Adrenal gland (tissue), 12 donors: ENCODE measurements around the gene R3HDML. TPM values are rescaled to one million over a fixed set of nuclear protein-coding genes. Genes with fewer than 3 reads are reported as not detected.

Experiments used
- DNase-seq, 7 donors: peaks; one replicate each; pipeline ENCODE4 v3.0.0-alpha.2; 2019 to 2020
- H3K27ac ChIP-seq, 5 donors: fragments of 200-600 bp; sonication (generic) in 4 of 5; 1 replicate in 3 of 5; 2 replicates in 2 of 5; pipeline versions ENCODE4 v1.5.1 to v1.8.0; 2016 to 2020; ENCODE audit warnings: mild to moderate bottlenecking in 1 of 5
- H3K27me3 ChIP-seq: fragments of 200-600 bp; 2 replicates; pipeline ENCODE4 v1.8.0; 2021
- H3K36me3 ChIP-seq, 2 donors: fragments of 200-600 bp; replicated peaks in 1 of 2; 1 replicate in 1 of 2; 2 replicates in 1 of 2; pipeline versions ENCODE4 v1.5.1 to v1.8.0; 2018 to 2022
- H3K4me1 ChIP-seq, 2 donors: fragments of 200-600 bp; replicated peaks in 1 of 2; 1 replicate in 1 of 2; 2 replicates in 1 of 2; pipeline versions ENCODE4 v1.5.1 to v1.8.0; 2018 to 2021
- H3K4me3 ChIP-seq, 4 donors: fragments of 200-600 bp; sonication (generic) in 3 of 4; one replicate each; pipeline ENCODE4 v1.5.1; 2016 to 2018
- H3K9me3 ChIP-seq, 3 donors: fragments of 200-600 bp; sonication (generic) in 1 of 3; replicated peaks in 1 of 3; 1 replicate in 2 of 3; 2 replicates in 1 of 3; pipeline versions ENCODE4 v1.5.1 to v1.8.0; 2016 to 2021
- CTCF ChIP-seq, 6 experiments: fragments of 450-650 bp in 4 of 6; fragments of 200-600 bp in 2 of 6; sonication (generic) in 1 of 6; IDR thresholded peaks; 1 replicate in 5 of 6; 2 replicates in 1 of 6; pipeline versions ENCODE4 v1.5.1 to v1.8.0; 2016 to 2021; ENCODE audit warnings: antibody characterized with exemption in 6 of 6, mild to moderate bottlenecking in 2 of 6, moderate library complexity in 1 of 6
- POLR2A ChIP-seq, 2 donors: fragments of 450-650 bp; IDR thresholded peaks; one replicate each; pipeline ENCODE4 v1.6.1; 2017; ENCODE audit warnings: antibody characterized with exemption in 2 of 2, mild to moderate bottlenecking in 2 of 2, moderate library complexity in 1 of 2
- WGBS, 4 donors: extraction: QIAGEN DNeasy Blood & Tissue Kit in 2 of 4; methylation state at CpG; one replicate each; pipeline versions ENCODE4 v1.1.5 to v1.1.7; 2013 to 2017; 5-methylcytosine and 5-hydroxymethylcytosine counted together
- intact Hi-C, 2 donors: fragments of 100-400 bp; cut with DNase I; formaldehyde crosslinking; loops; one replicate each; pipeline versions ENCODE4 v1.14.1 to v1.15.0; 2022 to 2023
- polyA plus RNA-seq, 3 donors: library from polyadenylated mRNA; stranded (reverse); fragments of 200-250 nt in 2 of 3; fragments of 350-450 nt in 1 of 3; fragmentation: Illumina TruSeq in 1 of 3; extraction: RNeasy Lipid Tissue Mini Kit (QIAGEN cat#74804) in 1 of 3; gene quantifications; one replicate each; pipeline ENCODE4 v1.2.3, GENCODE V29; 2013 to 2014
- total RNA-seq, 9 donors: library from RNA; depleted of rRNA in 4 of 9; stranded (reverse); fragments of >200 nt in 4 of 9; fragments of 120-200 nt in 1 of 9; fragmentation: NEBNext Ultra II Directional in 1 of 9; extraction: Animal tissue kit (Norgen Biotek cat#: 25700) in 1 of 9; gene quantifications; one replicate each; pipeline versions ENCODE4 v1.1.0 to v1.2.4, GENCODE V29; 2013 to 2023
- donor health status: healthy with polysubstance abuse.
- donor health status: Bipolar disorder and iron deficiency.
- donor health status: DM: yes; HTN: yes; CAD: no.
- donor health status: DM: no; HTN: no; CAD: no.
- donor health status: DM: no; HTN: no; CAD: no.
- donor health status: DM: yes; HTN: yes; CAD: no.

Gene R3HDML
- total and polyA plus RNA-seq, 12 donors = not detected

GRCh38 chr20:44350567-44350966 is 13.7 kb downstream of the R3HDML start:
- no peak for DNase-seq
- Histone ChIP-seq H3K9me3 (no peaks in the 10 kb centered on the region), H3K27ac (no peak overlapping the region), H3K4me1 (no peaks in the 10 kb centered on the region), H3K36me3 (no peaks in the 10 kb centered on the region), H3K27me3 (no peaks in the 10 kb centered on the region), H3K4me3 (no peak overlapping the region)
- intact Hi-C loops = no loop called here
- TF ChIP-seq CTCF (IDR thresholded peaks at IDR 0.05) (no peak), POLR2A (IDR thresholded peaks at IDR 0.05) (no peak)
- WGBS, 4 donors = 85 to 91% (median 87%) methylated on average over 5 to 6 of the region's 6 CpGs

- H3K4me3 ChIP-seq = no peak overlapping the region
- 80 to 89% (median 85%) methylated on average over 6 of the region's 6 CpGs for WGBS, 4 donors
- no peak overlapping the region for H3K27ac ChIP-seq
- H3K36me3 ChIP-seq = no peaks in the 10 kb centered on the region
- DNase-seq = no peak
- no peak for TF ChIP-seq CTCF (IDR thresholded peaks at IDR 0.05)
- TF ChIP-seq POLR2A (IDR thresholded peaks at IDR 0.05) = no peak
- H3K27me3 ChIP-seq = no peaks in the 10 kb centered on the region
- H3K4me1 ChIP-seq = peaks cover 0 to 4% of the 10 kb centered on the region in 2 donors
- intact Hi-C loops = no loop called here
- no peaks in the 10 kb centered on the region for H3K9me3 ChIP-seq
Measured at GRCh38 chr20:44354979-44355497, 18.2 kb downstream of the R3HDML start.

- Histone ChIP-seq H3K4me3 (no peak within 1 kb of the TSS), H3K4me1 (peaks cover 0 to 4% of the 10 kb centered on the region in 2 donors), H3K27me3 (no peaks in the 10 kb centered on the region), H3K9me3 (no peaks in the 10 kb centered on the region), H3K27ac (no peak within 1 kb of the TSS), H3K36me3 (no peaks in the 10 kb centered on the region)
- 90 to 94% (median 91%) methylated on average over 20 to 40 of the region's 40 CpGs for WGBS, 4 donors
- TF ChIP-seq CTCF (IDR thresholded peaks at IDR 0.05) (no peak), POLR2A (IDR thresholded peaks at IDR 0.05) (no peak)
- DNase-seq = no peak
- intact Hi-C loops = no loop called here
Measured at GRCh38 chr20:44355498-44356352, 18.9 kb downstream of the R3HDML start, which contains the start of gene HNF4A. Gene HNF4A, plus strand, starts transcription at chr20:44355699. Its CDS starts 106 bp downstream, at chr20:44355805.

GRCh38 chr20:44356353-44356723 is 19.5 kb downstream of the R3HDML start:
- DNase-seq = no peak
- Histone ChIP-seq H3K9me3 (no peaks in the 10 kb centered on the region), H3K36me3 (no peaks in the 10 kb centered on the region), H3K4me1 (peaks cover 0 to 4% of the 10 kb centered on the region in 2 donors), H3K27ac (no peak overlapping the region), H3K27me3 (no peaks in the 10 kb centered on the region), H3K4me3 (no peak overlapping the region)
- TF ChIP-seq POLR2A (IDR thresholded peaks at IDR 0.05) (no peak), CTCF (IDR thresholded peaks at IDR 0.05) (no peak)
- intact Hi-C loops = no loop called here
- WGBS, 4 donors = 86 to 92% (median 90%) methylated on average over 14 of the region's 14 CpGs
